Fibroblast of mammary gland (primary cell): ENCODE data around the gene DISC1.
A peak's percentile ranks its signal among the peaks of the same experiment; 100 is the strongest.

Experiments
- DNase-seq: peaks from one replicate; pipeline ENCODE4 v3.0.0-alpha.2; 2010; ENCODE audit warnings: low read depth
- H3K4me3 ChIP-seq: 2 replicates; pipeline ENCODE4 v1.5.1; 2011; ENCODE audit warnings: low read depth, mild to moderate bottlenecking, low read length, moderate library complexity; ENCODE audit not compliant: control insufficient read depth
- CTCF ChIP-seq: conservative IDR thresholded peaks from 2 replicates; pipeline ENCODE4 v1.5.1; 2011; ENCODE audit warnings: low read depth, low read length, inconsistent platforms; ENCODE audit not compliant: control insufficient read depth, insufficient read depth

The DISC1 gene

GRCh38 chr1:231733672-231734071 is 107.1 kb downstream of the DISC1 start:
- H3K4me3 ChIP-seq: no peak overlapping the region
- DNase-seq: no peak
- no peak for TF ChIP-seq CTCF

DNA sequence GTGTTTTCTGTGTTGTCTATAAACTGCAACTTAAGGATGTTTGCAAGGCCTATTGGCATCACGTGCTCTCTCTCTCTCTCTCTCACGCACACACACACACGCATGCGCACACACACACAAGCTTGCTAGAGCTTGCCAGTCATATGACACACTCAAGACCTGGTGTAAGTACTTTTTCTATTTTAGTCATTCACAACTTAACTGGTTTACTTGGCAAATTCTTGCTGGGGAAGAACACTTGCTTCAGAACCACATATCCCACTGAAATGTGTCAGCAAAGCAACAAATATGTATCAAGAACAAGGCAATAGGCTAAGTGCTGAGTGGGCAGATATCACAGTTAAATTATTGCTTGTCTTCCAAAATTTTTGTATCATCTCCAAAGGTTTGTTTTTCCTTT is 107.8 kb downstream of the DISC1 start:
- TF ChIP-seq CTCF: no peak
- peak; percentile 11 for DNase-seq
- H3K4me3 ChIP-seq: no peak overlapping the region

GRCh38 chr1:231735411-231735810 is 108.8 kb downstream of the DISC1 start:
- no peak for DNase-seq
- no peak overlapping the region for H3K4me3 ChIP-seq
- TF ChIP-seq CTCF: no peak

DNA sequence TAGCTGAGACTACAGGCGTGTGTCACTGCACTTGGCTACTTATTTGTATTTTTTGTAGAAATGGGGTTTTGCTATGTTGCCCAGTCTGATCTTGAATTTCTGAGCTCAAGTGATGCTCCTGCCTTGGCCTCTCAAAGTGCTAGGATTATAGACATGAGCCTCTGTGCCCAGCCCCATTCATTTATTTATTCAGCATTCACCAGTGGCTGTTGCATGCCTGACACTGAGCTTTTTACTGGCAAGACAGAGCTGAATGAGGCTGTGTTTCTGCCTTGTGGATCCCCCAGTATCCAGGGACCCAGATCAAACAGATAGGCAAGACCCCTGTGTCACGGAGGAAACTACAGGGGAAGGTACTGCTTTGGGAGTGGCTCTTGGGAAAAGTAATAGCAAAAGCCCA is 109.4 kb downstream of the DISC1 start:
- H3K4me3 ChIP-seq: no peak overlapping the region
- TF ChIP-seq CTCF: no peak
- DNase-seq: no peak

- TF ChIP-seq CTCF: no peak
- no peak for DNase-seq
- no peak overlapping the region for H3K4me3 ChIP-seq
Measured at GRCh38 chr1:231736464-231736863, 109.9 kb downstream of the DISC1 start.

DNA sequence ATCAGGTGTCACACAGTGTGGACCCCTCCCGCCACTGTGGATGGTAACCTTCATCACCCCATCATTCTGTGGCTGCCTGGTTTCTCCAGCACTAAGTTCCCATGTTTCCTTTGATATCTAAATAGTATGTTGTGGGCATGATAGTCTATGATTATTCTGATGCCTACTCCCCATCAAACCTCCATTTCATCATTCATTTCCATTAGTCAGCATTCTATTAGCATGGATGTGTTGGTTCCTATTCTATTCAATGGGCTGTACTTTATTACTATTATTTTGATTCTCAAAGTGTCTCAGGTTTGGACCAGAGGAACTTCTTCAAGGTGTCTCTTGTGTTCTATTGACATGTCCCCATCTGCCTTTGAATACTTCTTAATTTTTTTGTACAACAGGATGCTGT is 112.0 kb downstream of the DISC1 start:
- no peak for TF ChIP-seq CTCF
- no peak for DNase-seq
- no peak overlapping the region for H3K4me3 ChIP-seq

DNA sequence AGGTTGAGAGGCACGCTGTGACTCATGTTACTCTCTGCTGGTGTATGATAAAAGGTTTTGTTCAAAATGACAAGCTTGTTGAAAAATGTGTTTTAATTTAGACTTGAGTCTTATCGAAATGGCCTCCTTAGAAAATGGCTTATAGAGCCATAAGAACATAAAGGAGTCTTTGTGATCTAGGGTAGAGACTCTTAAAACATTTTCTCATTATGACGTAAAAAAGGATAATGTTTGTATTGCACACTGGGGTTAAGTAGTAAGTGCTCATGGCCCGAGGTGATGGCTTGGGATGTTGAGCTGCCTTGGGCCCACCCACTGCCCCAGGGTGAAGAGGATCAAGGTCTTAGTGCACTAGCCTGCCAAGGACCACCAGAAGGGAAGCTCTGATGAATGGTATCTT is 117.4 kb downstream of the DISC1 start:
- no peak overlapping the region for H3K4me3 ChIP-seq
- no peak for TF ChIP-seq CTCF
- no peak for DNase-seq
